Stomach (tissue), 4 donors: ENCODE measurements around the gene CCDC146.

Experiments used
- EP300 ChIP-seq: sonication (generic); formaldehyde crosslinking; IDR thresholded peaks from one replicate; pipeline ENCODE4 v1.6.1; 2017; ENCODE audit warnings: antibody characterized with exemption
- POLR2A ChIP-seq, 4 donors: fragments of 450-650 bp; IDR thresholded peaks; one replicate each; pipeline ENCODE4 v1.6.1; 2016; ENCODE audit warnings: antibody characterized with exemption in 4 of 4, control low read depth in 2 of 4, mild to moderate bottlenecking in 1 of 4, moderate library complexity in 1 of 4
- POLR2AphosphoS5 ChIP-seq, 3 donors: sonication (generic); formaldehyde crosslinking; IDR thresholded peaks; one replicate each; pipeline ENCODE4 v1.6.1; 2016; ENCODE audit warnings: antibody characterized with exemption in 3 of 3
- TF ChIP-seq, protein P1 (sequence below), 7 experiments: fragments of 450-650 bp in 4 of 7; fragments of 200-600 bp in 3 of 7; sonication (generic) in 3 of 7; IDR thresholded peaks; one replicate each; pipeline ENCODE4 v1.5.1; 2016 to 2019; ENCODE audit warnings: antibody characterized with exemption in 7 of 7, control low read depth in 2 of 7, mild to moderate bottlenecking in 1 of 7

DNA sequence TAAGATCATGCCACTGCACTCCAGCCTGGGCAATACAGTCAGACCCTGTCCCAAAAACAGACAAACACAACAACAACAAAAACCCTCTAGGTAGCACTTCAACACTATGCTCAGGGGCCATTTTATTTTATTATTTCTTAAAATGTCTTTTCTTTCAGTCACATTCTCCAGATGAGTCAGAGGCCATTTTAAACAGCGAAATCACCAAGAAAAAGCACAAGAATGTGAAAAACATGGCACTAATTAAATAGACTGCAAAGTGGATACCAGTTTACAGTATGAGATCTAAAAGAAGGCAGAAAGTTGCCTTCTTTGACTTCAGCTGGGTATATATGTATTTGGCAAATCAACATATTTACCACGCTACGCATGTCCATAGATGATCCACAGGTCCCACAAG is 83.3 kb downstream of the CCDC146 start:
- TF ChIP-seq POLR2A (IDR thresholded peaks at IDR 0.05) (no peak), POLR2AphosphoS5 (IDR thresholded peaks at IDR 0.05) (no peak), EP300 (no peak)
- TF ChIP-seq, protein P1, sequence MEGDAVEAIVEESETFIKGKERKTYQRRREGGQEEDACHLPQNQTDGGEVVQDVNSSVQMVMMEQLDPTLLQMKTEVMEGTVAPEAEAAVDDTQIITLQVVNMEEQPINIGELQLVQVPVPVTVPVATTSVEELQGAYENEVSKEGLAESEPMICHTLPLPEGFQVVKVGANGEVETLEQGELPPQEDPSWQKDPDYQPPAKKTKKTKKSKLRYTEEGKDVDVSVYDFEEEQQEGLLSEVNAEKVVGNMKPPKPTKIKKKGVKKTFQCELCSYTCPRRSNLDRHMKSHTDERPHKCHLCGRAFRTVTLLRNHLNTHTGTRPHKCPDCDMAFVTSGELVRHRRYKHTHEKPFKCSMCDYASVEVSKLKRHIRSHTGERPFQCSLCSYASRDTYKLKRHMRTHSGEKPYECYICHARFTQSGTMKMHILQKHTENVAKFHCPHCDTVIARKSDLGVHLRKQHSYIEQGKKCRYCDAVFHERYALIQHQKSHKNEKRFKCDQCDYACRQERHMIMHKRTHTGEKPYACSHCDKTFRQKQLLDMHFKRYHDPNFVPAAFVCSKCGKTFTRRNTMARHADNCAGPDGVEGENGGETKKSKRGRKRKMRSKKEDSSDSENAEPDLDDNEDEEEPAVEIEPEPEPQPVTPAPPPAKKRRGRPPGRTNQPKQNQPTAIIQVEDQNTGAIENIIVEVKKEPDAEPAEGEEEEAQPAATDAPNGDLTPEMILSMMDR (IDR thresholded peaks at IDR 0.05), result no peak
